Measurements from ENCODE around the gene CD93. TPM values are rescaled to one million over a fixed set of nuclear protein-coding genes. Genes with fewer than 3 reads are reported as not detected.

The CD93 gene, protein sequence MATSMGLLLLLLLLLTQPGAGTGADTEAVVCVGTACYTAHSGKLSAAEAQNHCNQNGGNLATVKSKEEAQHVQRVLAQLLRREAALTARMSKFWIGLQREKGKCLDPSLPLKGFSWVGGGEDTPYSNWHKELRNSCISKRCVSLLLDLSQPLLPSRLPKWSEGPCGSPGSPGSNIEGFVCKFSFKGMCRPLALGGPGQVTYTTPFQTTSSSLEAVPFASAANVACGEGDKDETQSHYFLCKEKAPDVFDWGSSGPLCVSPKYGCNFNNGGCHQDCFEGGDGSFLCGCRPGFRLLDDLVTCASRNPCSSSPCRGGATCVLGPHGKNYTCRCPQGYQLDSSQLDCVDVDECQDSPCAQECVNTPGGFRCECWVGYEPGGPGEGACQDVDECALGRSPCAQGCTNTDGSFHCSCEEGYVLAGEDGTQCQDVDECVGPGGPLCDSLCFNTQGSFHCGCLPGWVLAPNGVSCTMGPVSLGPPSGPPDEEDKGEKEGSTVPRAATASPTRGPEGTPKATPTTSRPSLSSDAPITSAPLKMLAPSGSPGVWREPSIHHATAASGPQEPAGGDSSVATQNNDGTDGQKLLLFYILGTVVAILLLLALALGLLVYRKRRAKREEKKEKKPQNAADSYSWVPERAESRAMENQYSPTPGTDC
- not detected in 2 replicates for polyA plus RNA-seq (2014; cell fraction: cytosol; rRNA removed)
- not detected in 2 replicates for polyA plus RNA-seq (2014; cell fraction: nucleus; rRNA removed)

DNA sequence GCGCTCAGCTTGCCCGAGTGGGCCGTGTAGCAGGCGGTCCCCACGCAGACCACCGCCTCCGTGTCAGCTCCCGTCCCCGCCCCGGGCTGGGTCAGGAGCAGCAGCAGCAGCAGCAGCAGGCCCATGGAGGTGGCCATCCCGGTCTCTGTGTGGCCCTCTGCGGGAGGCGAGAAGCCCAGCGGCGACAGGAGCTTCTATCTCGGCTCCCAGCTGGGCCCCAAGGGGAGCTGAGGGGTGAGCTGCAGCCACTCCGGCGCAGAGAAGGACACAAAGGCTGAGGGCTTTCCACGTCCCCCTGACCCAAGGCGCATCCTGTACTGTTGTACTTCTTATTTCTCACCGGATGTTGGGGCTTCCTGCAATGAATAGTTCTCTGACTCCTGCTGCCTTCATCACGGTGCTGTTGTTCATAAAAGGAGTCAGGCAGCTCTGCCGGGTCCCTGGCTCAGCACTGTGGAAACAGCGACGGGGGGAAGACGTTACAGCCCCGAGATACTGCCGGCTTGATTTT is at the start of gene CD93:
TSS of gene CD93 (minus strand) at position 269 of the 511 bp plus-strand sequence. CDS start at position 137, 132 bp downstream.
- no peak for DNase-seq (ENCODE audit: low spot score)

DNA sequence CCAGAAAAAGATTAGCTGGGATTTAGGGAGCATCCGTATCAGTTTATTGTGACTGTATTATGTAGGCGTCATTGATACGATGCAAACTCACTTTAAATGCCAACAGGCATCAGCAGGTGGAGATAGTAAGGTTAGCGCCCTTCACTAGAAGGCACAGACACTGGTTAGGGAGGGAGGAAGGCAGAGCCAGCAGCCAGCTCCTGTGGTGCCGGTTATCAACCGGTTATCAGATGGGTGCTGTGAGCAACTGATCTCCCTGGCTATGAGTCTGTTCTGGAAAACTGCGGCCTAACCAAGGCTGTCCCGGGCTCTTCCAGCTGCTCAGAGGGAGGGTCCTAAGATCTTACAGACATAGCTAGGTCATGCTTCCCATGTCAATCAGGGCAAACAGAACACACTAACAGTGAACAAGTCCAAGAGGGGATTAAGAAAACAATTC is 47.5 kb upstream of the CD93 start:
- no peak for DNase-seq (ENCODE audit: low spot score)

DNA sequence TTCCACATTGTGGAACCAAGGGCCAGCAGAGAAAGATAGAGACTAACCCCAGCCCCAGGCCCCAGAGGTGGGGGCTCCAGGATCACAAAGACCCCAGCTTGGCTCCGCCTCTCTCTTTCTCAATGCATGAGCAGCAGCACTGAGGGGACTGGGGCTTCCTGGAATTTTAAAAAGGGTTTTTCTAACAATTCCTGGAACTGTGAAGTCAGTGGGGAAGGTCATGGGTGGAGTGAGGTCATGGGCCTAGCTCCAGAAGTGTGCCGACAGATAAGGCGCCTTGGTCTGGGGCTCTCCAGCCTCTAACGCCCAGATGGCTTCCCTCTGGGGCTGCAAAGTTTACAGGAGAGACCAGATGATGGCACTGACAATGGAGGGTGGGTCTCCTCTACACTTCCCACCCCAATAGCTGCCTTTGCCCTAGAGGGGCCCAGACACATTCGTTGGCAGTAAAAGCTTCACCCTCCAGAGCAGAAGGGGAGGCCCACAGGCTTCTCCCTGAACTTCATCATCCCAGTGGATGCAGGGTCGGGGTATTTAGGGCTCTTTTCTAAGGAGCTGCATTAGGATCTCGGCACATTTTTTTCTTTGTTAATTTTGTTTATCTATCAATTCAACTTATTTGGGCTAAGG is 46.9 kb upstream of the CD93 start:
- no peak for DNase-seq (ENCODE audit: low spot score)

DNA sequence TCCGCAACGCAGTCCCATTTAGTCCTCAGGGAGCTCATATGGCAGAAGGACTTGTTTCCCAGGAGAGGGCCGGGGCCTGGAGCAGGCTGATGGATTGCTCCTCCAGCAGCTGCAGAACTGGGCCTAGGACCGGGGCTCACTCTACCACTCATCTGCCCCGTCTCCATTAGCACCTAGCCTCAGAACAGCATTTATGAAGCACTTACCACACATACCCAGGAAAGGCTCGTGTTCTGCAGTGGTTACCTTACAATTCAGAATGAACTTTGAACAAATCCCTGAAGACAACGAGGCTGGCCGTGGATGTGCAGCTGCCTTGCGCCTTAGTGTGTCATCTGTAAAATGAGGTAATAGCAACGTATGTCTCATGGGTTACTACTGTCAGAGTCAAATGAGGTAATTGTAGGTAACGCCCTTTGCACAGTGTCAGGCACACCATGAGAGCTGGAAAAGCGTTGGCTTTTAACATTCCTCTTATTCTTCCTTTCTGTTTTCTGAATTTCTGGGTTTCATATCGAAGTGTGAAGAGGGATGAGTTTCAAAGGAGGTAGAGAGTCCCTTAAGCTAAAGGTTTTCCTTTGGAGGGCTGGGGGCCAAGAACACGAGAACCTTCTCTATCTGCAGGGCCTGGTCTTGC is 46.3 kb upstream of the CD93 start:
- DNase-seq (ENCODE audit: low spot score), result no peak

DNA sequence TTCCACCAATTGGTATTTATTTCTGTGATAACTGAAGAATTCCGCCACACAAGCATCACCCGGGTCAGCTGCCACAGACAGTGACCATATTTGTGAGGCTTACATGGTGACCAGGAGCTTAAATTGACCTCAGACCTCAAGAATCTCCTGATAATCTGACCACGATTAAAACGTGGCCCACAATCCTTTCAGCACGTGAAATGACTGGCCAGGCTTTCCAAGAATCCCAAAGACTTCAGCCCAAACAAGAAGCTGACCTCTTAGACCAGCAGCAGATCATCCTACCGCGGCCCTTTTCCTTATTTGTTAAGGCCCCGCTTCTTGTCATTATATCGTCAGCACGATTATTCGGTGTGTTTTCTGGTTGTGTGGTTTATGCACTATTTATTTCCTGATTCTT is 45.6 kb upstream of the CD93 start:
- no peak for DNase-seq (ENCODE audit: low spot score)

DNA sequence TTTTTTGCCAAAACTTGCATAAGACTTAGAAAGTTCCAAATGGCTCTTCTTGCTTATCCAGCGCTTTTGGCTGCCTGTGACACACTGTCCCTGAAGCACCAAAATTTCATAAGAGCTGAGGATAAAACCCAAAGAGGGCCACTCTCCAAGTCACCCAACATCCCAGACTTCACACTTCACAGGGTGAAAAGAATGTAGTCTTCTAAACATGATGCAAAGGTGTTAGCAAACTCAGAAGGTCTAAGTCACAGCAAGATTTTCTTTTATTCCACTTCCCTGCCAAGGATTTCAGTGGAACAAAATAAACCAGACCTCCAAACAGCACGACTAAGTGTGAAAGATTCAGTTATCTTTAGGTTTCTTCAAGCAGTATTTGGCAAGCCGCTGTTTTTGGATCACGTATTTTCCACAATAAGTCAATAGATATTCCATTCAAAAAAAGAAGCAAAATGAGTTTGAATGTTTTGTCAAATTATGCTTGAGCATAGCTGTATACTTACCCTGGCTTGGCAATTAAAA is 44.6 kb upstream of the CD93 start:
- DNase-seq (ENCODE audit: low spot score), result no peak

DNA sequence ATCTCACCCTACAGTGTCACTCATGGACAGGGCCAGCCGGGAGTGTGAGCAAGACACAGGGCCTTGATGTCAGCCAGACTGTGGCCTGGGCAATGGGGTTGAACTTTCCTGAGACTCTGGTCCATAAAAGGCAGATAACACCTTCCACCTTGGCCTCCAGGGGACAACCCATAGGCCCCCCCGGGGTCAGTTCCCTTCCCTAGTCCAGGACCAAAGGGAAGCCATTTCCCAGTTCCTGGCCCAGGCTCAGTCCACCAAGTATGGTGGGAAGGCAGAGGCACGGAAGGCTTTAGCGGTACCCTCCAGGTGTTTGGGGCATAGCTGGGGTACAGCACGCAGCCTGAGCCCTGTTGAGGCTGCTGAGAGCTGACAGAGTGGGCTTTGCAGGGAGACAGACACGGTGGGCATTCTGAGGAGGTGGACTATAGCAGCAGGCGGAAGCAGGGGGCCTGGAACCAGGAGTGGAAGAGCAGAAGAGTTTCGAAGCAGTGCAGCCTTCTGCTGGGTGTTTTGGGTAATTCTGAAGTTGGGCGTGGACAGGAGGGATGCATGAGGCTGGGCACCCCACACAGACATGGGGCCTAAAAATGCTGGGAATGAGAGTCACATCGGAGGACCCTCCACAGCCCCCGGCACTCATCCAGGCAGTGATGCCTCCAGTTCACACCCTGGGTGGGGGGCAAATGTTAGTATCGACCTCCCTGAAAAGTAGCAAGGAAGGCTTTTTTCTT is 43.9 kb upstream of the CD93 start:
- DNase-seq (ENCODE audit: low spot score), result no peak

DNA sequence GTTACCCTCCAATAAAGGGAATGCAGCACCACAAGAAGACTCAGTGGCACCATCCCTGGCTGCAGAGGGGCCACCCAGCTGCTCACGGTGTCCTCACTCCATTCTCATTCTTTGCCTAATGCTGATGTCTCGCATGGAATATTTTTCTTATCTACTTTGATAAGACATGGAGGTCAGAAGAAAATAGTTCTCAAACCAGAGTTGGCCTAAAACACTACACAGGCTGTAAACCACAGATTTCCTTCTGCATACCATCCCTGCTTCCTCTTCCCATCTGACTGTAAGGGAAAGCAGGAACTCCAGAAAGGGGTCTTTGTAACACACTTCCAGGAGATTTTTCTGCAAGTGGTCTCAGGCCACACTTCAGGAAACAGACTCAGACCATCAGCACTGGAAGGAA is 43.1 kb upstream of the CD93 start:
- DNase-seq (ENCODE audit: low spot score), result no peak

DNA sequence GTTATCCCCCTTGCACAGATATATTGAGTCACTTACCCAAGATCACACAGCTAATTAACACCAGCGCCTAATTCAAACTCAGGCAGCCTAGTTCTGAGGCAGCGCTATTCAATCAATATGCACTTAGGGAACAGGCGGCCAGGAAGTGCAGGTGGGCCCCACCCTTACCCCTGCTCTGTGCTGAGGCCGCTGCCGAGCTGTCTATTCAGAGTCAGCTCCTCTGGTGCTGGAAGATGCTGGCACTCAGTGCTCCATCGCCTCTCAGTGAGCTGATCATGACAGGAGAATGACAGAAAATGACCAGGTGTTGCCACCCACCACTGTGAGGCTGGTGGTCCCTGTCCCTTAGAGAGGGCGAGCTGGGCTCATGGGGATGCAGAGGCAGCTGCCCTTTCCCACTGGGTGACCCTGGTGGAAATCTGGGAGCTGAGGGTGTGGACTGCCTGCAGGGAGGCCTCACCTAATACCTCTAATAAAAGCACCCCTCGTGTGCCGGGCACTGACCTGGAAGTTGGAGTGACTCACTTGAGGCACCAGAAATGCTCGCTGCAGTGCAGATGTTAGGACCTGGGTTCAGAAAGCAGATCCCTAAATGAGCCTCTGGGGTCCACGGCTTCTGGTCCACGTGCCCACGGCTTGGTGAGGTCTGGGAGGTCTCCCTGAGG is 42.5 kb upstream of the CD93 start:
- DNase-seq (ENCODE audit: low spot score), result no peak

DNA sequence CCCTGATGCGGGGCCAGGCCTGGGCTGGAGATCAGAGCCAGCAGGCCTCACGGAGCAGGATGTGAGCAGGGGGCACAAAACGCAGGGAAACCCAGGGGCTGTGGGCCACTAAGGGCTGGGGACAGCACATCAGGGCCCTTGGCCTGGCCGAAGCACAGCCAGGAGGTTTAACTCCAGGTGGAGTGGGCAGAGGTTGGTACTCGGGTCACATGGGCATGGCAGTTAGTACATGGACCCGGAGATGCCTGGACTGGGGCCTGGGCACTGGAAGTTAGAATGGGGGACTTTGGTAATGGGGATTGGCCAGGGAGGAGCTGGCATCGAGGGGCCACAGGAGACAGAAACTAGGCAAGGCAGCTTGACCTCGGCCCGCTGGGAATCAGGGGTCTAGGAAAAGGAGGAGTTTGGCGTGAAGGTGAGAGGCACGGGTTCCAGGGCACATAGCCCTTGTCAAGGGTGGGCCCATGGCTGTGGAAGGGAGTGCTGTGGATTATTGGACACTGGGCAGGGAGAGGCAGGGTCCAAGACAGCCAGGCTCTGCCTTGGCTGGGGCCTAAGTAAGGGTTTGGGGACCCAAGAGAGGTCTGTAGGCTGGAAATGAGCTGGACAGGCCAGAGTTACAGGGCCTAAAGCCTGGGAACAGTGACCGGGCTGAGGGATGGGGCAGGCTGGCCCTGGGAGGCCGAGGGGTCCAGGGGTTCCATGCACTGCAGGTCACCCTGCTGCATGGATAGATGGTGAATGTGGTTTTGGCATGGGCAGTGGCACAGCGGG is 41.6 kb upstream of the CD93 start:
- no peak for DNase-seq (ENCODE audit: low spot score)

DNA sequence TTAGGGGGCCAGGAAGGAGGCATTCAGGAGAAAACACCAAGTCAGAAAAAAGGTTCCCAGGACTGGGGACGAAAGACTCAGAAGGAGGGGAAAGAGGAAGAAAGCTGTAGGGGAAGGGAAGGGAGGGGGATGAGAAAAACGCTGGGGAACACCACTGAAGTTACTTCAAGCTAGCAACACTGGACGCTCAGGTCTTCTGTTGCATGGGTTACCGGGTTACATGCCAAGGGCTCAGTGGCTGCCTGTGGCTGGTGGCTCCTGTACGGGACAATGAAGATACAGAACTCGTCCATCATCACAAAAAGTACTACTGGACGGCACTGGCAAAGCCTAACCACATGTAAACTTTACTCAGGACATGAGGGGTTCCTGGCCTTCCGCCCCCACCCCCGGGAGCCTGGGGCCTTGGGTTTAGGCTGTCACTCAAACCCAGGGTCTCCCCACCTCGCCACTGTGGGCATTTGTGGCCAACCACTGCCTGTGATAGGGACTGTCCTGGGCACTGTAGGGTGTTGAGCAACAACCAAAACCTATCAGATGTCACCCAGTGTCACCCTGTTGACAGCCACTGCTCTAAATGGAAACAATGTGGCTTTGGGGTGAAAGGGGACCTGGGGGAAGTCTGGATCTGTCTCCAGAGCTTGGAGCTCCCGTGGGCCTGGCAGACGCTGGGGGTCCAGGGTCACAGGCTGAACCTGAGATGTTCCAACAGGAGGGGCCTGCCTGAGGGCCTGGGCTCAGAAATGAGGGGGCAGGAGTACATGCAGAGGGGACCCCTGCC is 40.3 kb upstream of the CD93 start:
- no peak for DNase-seq (ENCODE audit: low spot score)

DNA sequence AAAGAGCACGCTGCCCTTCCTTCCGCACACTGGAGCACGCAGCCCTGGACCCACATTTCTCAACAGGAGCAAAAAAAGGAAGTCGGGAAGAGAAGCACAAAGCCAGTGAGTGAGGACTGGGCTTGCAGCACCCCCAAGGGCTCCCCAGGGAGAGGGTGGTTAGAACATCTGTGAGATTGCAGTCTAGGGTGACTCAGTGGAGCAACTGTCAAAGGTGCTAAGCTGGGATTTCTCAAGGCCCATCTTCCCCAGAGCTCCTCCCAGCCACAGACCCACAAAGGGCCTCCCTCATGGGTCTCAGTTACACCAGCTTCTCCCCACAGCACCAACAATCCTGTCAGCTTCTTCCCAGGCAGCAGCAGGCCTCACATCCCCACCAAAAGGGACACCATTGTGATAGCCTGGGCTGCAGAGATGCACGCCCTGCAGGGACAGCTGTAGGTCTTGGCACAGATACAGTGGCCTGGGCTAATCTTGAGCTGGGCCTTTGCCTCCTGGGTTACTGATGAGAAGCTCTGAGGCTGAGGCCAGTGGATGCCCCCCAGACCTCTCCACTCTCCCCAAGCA is 39.6 kb upstream of the CD93 start:
- DNase-seq (ENCODE audit: low spot score), result no peak

DNA sequence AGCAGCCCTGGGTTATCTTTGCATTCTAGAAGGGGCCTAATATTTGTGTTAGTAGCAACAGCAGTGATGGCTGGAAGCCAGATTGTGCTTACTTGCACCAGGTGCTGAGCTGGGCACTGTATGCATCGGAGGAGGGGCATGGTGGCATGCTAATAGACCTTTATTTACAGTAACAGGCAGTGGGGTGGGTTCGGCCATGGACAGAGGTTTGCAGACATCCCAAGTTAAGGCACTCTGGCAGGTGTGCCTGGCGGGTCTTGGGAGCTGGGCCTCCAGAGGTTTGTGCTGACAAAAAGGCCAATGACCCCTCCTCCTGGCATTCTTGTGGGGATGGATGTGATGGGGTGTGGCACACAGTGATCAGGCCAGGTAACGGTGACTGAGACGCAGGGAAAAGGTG is 39.0 kb upstream of the CD93 start:
- no peak for DNase-seq (ENCODE audit: low spot score)

DNA sequence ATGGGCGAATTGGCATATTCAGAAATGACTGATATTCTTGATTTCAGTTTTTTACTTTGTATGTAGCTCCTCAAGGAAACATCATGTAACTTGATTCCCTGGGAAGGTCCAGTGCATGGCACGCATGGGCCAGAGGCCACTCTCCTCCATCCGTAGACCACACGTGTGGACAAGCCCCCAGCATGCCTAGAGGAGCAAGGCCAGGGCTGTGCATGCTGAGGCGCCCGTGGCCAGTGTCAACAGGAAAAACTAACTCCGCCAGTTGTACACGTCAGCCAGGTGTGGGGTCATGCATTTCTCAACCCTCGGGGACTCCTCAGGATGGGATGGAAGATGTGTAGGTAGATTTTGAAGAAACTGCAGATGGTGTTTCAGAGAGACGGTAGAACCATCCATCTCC is 37.8 kb upstream of the CD93 start:
- no peak for DNase-seq (ENCODE audit: low spot score)

DNA sequence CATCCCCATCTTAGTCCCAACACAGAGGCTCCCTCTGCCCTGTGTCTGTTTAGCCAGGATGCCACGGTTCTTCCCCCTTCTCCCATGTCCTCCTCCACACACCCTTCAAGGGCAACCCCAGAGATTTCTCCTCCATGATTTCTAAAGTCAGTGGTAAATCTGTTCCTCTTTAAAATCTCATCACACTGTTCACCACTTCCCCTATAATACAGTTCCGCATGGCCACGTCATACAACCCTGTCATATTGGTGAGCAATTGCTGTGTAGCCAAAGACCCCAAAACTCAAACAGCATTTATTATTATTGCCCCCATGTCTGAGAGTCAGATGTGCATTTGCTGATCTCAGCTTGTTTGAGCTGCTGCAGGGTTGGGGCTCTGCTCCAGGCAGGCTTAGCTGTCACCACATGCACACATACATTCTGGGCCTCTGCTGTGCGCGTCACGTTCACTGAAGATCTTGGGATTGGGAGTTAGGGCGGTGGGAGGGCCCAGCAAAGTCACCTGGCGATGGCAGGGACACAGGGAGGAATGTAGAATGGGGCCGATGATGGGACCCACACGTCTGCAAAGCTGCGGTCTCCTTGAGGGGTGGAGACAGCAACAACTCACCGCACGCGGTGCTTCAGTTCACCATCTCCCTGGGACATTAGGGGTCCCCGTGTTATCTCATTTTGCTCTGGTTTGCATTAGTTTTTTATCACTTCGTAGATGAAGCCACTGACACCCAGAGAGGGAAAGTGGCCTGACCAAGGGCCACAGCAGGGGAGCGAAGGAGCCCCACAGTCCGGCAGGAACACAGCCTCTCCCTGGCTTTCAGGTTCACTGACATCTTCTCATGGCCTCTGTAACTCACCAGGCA is 36.9 kb upstream of the CD93 start:
- no peak for DNase-seq (ENCODE audit: low spot score)

DNA sequence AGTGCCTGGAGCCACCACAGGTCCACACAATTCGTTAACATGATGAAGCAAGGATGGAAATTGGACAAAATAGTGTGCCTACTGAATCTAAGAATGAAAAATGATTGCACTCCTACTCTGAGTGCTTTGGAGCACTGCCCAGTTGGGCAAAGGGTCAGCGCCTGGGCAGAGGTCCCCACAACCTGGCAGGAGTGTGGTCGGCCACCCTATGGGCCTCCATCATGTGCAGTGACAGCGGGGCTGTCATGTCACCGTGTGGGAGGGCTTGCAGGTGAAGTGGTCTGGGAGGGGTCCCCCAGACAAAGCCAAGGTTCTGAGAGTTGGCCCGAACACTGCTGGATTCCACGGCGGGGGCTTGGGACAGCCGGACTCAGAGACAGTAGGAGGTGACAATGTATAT is 36.2 kb upstream of the CD93 start:
- no peak for DNase-seq (ENCODE audit: low spot score)

DNA sequence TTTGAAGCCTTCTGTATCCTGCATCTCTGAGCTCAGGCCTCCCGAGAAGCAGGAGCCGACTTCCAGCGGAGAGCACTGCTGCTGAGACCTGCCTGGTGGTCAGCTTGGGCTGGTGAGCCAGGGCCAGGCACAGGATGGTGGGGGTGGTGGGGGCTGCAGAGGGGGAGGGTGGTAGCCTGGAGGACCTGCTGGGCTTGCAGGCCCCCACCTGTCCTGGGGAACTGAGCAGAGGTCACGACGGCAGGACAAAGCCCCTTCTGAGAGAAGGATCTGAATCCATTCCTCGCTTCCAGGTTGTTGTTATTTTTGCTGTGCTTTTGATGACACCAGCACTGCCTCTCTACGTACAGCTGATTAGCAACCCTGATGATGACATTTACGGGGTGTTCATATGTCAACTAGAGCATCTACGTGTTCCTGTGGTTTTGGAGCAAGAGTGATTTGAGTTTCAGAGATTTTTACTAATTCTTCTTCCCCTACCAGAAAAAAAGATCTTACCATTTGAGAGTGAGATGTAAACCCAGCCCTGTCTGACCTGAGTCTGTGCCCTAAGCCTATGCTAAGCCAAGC is 35.7 kb upstream of the CD93 start:
- no peak for DNase-seq (ENCODE audit: low spot score)
